HFFc6 (cell line): ENCODE measurements around the gene FAM174A. TPM values are rescaled to one million over a fixed set of nuclear protein-coding genes. Genes with fewer than 3 reads are reported as not detected.

ENCODE experiments used
- DNase-seq: peaks from one replicate; pipeline ENCODE4 v3.0.0-alpha.2; 2018
- H3K27ac Mint-ChIP-seq: 2 replicates; pipeline ENCODE4 v1.8.0; 2020; ENCODE audit warnings: mild to moderate bottlenecking, mixed read lengths
- H3K27me3 Mint-ChIP-seq: 2 replicates; pipeline ENCODE4 v1.8.0; 2021; ENCODE audit warnings: mild to moderate bottlenecking, moderate library complexity, mixed read lengths; ENCODE audit not compliant: insufficient read depth
- H3K36me3 Mint-ChIP-seq: 2 replicates; pipeline ENCODE4 v1.8.0; 2021; ENCODE audit warnings: low read depth, mixed read lengths
- H3K4me1 Mint-ChIP-seq: 2 replicates; pipeline ENCODE4 v1.8.0; 2020; ENCODE audit warnings: low read depth, mixed read lengths
- H3K4me3 Mint-ChIP-seq: 2 replicates; pipeline ENCODE4 v1.8.0; 2020; ENCODE audit warnings: mild to moderate bottlenecking, moderate library complexity, mixed read lengths
- H3K9me3 Mint-ChIP-seq: 2 replicates; pipeline ENCODE4 v1.8.0; 2020; ENCODE audit warnings: mild to moderate bottlenecking, mixed read lengths
- CTCF ChIP-seq: fragments of 200-600 bp; sonication (generic); IDR thresholded peaks from 2 replicates; pipeline ENCODE4 v1.5.0; 2021; ENCODE audit warnings: antibody characterized with exemption, mild to moderate bottlenecking
- total RNA-seq, 6 experiments: library from RNA; stranded (reverse); fragmentation: NEBNext Ultra II Directional; extraction: Animal tissue kit (Norgen Biotek cat#: 25700); gene quantifications; 2 replicates in 1 of 6; 3 replicates in 5 of 6; pipeline ENCODE4 v1.2.3, GENCODE V29; 2021

The FAM174A gene
- total RNA-seq, 6 experiments from 2014 or later: 12.1 to 17.4 (median 13.3) TPM

GRCh38 chr5:100551183-100551582, 16.0 kb downstream of the FAM174A start:
- Mint-ChIP-seq H3K36me3 (no peaks in the 10 kb centered on the region), H3K4me1 (peaks cover 45% of the 10 kb centered on the region)

GRCh38 chr5:100553209-100553608, 18.0 kb downstream of the FAM174A start:
- H3K9me3 Mint-ChIP-seq: peaks cover 5% of the 10 kb centered on the region; the same call in 1 of the 2 replicates
- peaks cover 45% of the 10 kb centered on the region for H3K4me1 Mint-ChIP-seq
- DNase-seq: peak; percentile 14
- no peak for TF ChIP-seq CTCF
- no peaks in the 10 kb centered on the region for H3K27me3 Mint-ChIP-seq
- H3K27ac Mint-ChIP-seq: no peak overlapping the region
- 0 out of 2 replicates have a peak, but pooled peaks cover 4% of the 10 kb centered on the region for H3K36me3 Mint-ChIP-seq
- no peak overlapping the region for H3K4me3 Mint-ChIP-seq

More at GRCh38 chr5:100551183-100551582, 16.0 kb downstream of the FAM174A start:
- Mint-ChIP-seq H3K27ac (peak overlapping the region; percentile 71), H3K27me3 (no peaks in the 10 kb centered on the region), H3K9me3 (peaks cover 5% of the 10 kb centered on the region; the same call in 1 of the 2 replicates), H3K4me3 (no peak overlapping the region)
- DNase-seq: no peak
- TF ChIP-seq CTCF: no peak

- Mint-ChIP-seq H3K4me1 (peaks cover 13% of the 10 kb centered on the region), H3K36me3 (peaks cover 12% of the 10 kb centered on the region; the same call in 1 of the 2 replicates), H3K27me3 (no peaks in the 10 kb centered on the region), H3K4me3 (no peak overlapping the region), H3K9me3 (peaks cover 5% of the 10 kb centered on the region; the same call in 1 of the 2 replicates), H3K27ac (no peak overlapping the region)
- no peak for TF ChIP-seq CTCF
- DNase-seq: no peak
Measured at GRCh38 chr5:100560860-100561259, 25.7 kb downstream of the FAM174A start.

GRCh38 chr5:100562821-100563220, 27.6 kb downstream of the FAM174A start:
- H3K27me3 Mint-ChIP-seq: no peaks in the 10 kb centered on the region
- peaks cover 8% of the 10 kb centered on the region; the same call in 1 of the 2 replicates for H3K36me3 Mint-ChIP-seq
- no peak overlapping the region for H3K4me3 Mint-ChIP-seq
- no peak for TF ChIP-seq CTCF
- no peak overlapping the region for H3K27ac Mint-ChIP-seq
- peaks cover 13% of the 10 kb centered on the region for H3K4me1 Mint-ChIP-seq
- DNase-seq: no peak
- 0 out of 2 replicates have a peak, but pooled peaks cover 5% of the 10 kb centered on the region for H3K9me3 Mint-ChIP-seq

GRCh38 chr5:100566382-100567141, 31.4 kb downstream of the FAM174A start:
- Mint-ChIP-seq H3K4me1 (no peaks in the 10 kb centered on the region), H3K27me3 (no peaks in the 10 kb centered on the region), H3K27ac (no peak overlapping the region), H3K4me3 (no peak overlapping the region), H3K36me3 (peaks cover 8% of the 10 kb centered on the region; the same call in 1 of the 2 replicates), H3K9me3 (no peaks in the 10 kb centered on the region)
- no peak for DNase-seq
- no peak for TF ChIP-seq CTCF
